Lower lobe of right lung (tissue), 2 donors: ENCODE measurements around the gene MTG2. TPM values are rescaled to one million over a fixed set of nuclear protein-coding genes. Genes with fewer than 3 reads are reported as not detected.

Experiments used
- ATAC-seq, 2 donors: fragments of 200-7000 bp; cut with Tn5 transposase; one replicate each; pipeline ENCODE4 v1.9.1; 2020 to 2022; ENCODE audit warnings: mild to moderate bottlenecking in 2 of 2, moderate library complexity in 2 of 2
- DNase-seq: peaks from one replicate; pipeline ENCODE4 v3.0.0-alpha.2; 2020
- H3K27ac ChIP-seq: fragments of 200-600 bp; one replicate; pipeline ENCODE4 v1.8.0; 2022
- H3K27me3 ChIP-seq: fragments of 200-600 bp; one replicate; pipeline ENCODE4 v1.8.0; 2022; ENCODE audit warnings: low read depth
- H3K36me3 ChIP-seq: fragments of 200-600 bp; one replicate; pipeline ENCODE4 v1.8.0; 2022; ENCODE audit warnings: mild to moderate bottlenecking
- H3K4me1 ChIP-seq: fragments of 200-600 bp; one replicate; pipeline ENCODE4 v1.8.0; 2022
- H3K4me3 ChIP-seq: fragments of 200-600 bp; one replicate; pipeline ENCODE4 v1.8.0; 2022; ENCODE audit warnings: mild to moderate bottlenecking
- H3K9me3 ChIP-seq: fragments of 200-600 bp; one replicate; pipeline ENCODE4 v1.8.0; 2022
- CTCF ChIP-seq: fragments of 200-600 bp; IDR thresholded peaks from one replicate; pipeline ENCODE4 v1.8.0; 2022; ENCODE audit warnings: antibody characterized with exemption, mild to moderate bottlenecking
- intact Hi-C: fragments of 100-400 bp; cut with DNase I; formaldehyde crosslinking; loops from one replicate; pipeline ENCODE4 v1.11.0; 2022
- total RNA-seq: library from RNA; stranded (reverse); fragmentation: NEBNext Ultra II Directional; extraction: Animal tissue kit (Norgen Biotek cat#: 25700); gene quantifications from one replicate; pipeline ENCODE4 v1.2.1, GENCODE V29; 2021
- donor health status: DM: no; HTN: yes; CAD: no; lungs with severe emphysema.

MTG2 gene
- total RNA-seq, 1 donor from 2014 or later, result 27.1 TPM

- Histone ChIP-seq H3K27me3 (peaks cover 91% of the 10 kb centered on the region), H3K4me3 (no peak overlapping the region), H3K9me3 (no peaks in the 10 kb centered on the region), H3K27ac (no peak overlapping the region), H3K36me3 (no peaks in the 10 kb centered on the region), H3K4me1 (peaks cover 7% of the 10 kb centered on the region)
- DNase-seq (no peak), ATAC-seq (no peak)
- TF ChIP-seq CTCF, result no peak
- intact Hi-C loops, result no loop called here
Measured at GRCh38 chr20:62220666-62221568, 38.1 kb downstream of the MTG2 start.

- Histone ChIP-seq H3K36me3 (no peaks in the 10 kb centered on the region), H3K4me3 (no peak overlapping the region), H3K9me3 (no peaks in the 10 kb centered on the region), H3K27me3 (peaks cover 80% of the 10 kb centered on the region), H3K27ac (no peak overlapping the region), H3K4me1 (peaks cover 7% of the 10 kb centered on the region)
- TF ChIP-seq CTCF, result no peak
- intact Hi-C loops, result no loop called here
- no peak for ATAC-seq
- DNase-seq, result no peak
Measured at GRCh38 chr20:62222266-62222850, 39.5 kb downstream of the MTG2 start.

- Histone ChIP-seq H3K4me1 (peaks cover 7% of the 10 kb centered on the region), H3K36me3 (no peaks in the 10 kb centered on the region), H3K9me3 (no peaks in the 10 kb centered on the region), H3K27ac (no peak overlapping the region), H3K4me3 (no peak overlapping the region), H3K27me3 (peaks cover 80% of the 10 kb centered on the region)
- intact Hi-C loops, result no loop called here
- DNase-seq (no peak), ATAC-seq (no peak)
- no peak for TF ChIP-seq CTCF
Measured at GRCh38 chr20:62222972-62223371, 40.1 kb downstream of the MTG2 start.

- ATAC-seq (no peak), DNase-seq (no peak)
- Histone ChIP-seq H3K9me3 (no peaks in the 10 kb centered on the region), H3K27me3 (peaks cover 80% of the 10 kb centered on the region), H3K36me3 (no peaks in the 10 kb centered on the region), H3K4me3 (no peak overlapping the region), H3K4me1 (peaks cover 7% of the 10 kb centered on the region), H3K27ac (no peak overlapping the region)
- TF ChIP-seq CTCF, result no peak
- intact Hi-C loops, result no loop called here
Measured at GRCh38 chr20:62223571-62223970, 40.7 kb downstream of the MTG2 start.

- H3K9me3 ChIP-seq, result no peaks in the 10 kb centered on the region
- intact Hi-C loops, result no loop called here
- H3K27ac ChIP-seq, result no peak overlapping the region
- no peaks in the 10 kb centered on the region for H3K36me3 ChIP-seq
- no peak for TF ChIP-seq CTCF
- ATAC-seq (no peak), DNase-seq (no peak)
- H3K27me3 ChIP-seq, result peaks cover 74% of the 10 kb centered on the region
- H3K4me1 ChIP-seq, result peaks cover 7% of the 10 kb centered on the region
- H3K4me3 ChIP-seq, result no peak overlapping the region
Measured at GRCh38 chr20:62224113-62224855, 41.5 kb downstream of the MTG2 start.
